ENCODE data around the gene CEP104.

Gene CEP104

DNA sequence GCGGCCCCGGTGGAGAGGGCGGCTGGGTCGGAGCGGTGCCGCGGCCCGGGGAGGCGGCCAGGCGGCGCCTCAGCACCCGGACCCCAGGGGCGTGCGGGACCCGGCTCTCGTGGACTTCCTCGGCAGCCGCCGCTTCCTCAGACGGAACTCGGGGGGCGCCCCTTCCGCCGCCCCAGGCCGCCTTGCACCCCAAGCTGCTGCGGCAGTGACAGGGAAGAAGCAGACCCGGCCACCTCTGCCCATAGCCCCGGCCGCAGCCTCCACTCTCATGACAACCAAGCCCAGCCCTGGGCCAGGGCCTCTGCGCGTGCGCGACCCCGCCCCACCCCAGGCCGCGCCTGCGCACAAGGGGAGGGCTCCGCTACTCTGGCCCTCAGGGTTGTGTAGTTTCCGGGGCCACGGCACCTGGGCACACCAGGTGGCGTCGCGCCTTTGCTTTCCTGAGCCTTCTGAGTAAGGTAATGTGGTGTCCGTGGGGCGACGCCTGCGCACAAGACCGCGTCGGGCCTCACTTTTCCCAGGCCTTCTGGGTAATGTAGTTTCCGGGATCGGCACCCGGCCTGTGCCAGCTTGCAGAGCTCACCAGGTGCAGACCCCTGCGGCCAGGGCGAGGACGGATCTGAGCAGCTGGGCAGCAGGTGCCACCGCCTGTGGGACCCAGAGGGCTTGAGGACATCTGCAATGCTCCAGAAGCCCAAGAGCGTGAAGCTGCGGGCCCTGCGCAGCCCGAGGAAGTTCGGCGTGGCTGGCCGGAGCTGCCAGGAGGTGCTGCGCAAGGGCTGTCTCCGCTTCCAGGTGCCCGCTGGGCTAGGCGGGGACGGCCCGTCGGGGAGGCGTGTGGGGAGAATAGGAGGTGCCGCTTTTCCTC lies at the start of gene CEP104, which contains the start of gene DFFB:
Gene CEP104 (minus strand): TSS at position 289 of the 868 bp plus-strand sequence. CDS start 4,804 bp downstream, outside the sequence.
Gene DFFB (plus strand): TSS at position 554 of the 868 bp plus-strand sequence. CDS start 128 bp downstream, at position 682.
- peak; percentile 89 for DNase-seq

DNA sequence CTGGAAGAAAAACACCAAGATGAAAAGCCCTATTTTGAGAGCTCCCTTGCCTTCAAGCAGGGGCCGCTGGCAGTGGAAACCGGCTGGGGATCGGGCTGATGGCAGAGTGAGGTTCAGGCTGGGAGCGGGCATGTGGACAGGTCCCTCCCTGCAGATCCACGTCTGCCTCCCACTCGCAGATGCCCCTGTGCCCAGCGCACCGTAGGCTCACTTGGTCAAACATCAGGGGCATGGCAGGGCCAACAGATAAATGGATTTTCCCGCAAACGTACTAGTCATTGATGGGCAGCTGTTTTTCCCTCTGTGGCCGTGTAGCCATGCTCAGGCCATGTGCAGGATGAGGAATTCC lies 49.6 kb upstream of the CEP104 start:
- DNase-seq: no peak

DNA sequence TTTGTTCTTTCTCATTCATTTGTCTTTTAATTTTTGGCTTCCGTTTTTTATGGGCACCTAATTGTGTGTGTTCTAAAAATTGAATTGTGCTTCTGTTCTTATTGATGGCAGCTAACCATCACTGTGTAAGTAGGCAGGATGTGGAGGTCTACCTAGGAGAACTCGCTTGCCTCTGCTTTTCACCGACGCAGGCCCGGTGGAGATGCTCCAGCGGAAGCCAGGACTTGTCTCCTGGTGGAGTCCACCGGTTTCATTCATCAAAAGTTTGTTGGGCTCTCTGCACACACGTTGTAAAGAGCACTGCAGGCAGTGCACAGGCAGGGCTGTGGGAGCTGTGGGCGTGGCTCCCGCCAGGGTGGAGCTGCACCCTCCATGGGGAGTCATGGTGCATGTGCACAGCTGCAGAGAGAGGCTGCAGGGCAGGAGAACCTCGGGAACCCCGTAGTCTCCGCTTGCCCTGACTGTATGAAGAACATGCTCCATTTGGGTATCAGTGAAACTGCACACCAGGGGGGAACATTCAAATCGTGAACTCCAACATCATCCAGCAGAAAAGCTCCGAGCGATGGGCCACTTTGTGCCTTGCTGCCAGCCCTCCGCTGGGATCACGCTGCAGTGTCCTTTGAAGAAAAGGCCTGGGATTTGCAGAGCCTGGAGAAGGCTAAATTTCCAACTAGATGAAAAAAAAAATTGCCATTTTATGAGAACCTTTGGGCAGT lies 49.1 kb upstream of the CEP104 start:
- no peak for DNase-seq

DNA sequence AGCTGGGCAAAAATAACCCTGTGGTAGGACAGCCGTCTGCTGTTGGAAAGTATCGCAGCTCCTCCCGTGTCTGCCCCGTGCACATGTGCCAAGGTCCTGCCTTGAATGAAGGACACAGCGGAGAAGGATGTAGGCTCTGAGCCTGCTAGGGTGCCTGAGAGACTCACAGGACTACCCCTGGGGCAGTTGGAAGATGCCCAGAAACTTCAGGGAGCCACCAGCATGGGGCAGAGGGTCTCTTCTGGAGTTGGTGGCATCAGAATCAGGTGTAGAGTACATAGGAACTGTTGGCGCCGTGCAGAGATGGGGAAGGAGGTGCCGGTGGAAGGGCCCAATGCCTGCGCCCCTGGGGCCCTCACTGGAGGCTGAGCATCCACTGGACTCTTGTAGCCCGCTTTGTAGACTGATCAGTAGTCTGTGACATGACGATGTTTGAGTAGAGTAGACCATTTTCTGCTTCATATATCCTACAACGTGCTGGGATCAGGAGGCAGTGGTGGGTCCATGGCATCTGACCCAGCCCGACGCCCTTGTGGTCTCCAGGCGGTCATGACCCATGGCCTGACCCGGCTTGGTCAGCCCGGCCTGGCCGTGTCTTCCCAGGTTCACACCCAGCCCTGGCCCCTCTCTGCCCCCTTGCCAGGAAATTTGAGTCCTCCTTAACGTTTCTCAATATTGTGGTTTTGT lies 48.4 kb upstream of the CEP104 start:
- DNase-seq: no peak

DNA sequence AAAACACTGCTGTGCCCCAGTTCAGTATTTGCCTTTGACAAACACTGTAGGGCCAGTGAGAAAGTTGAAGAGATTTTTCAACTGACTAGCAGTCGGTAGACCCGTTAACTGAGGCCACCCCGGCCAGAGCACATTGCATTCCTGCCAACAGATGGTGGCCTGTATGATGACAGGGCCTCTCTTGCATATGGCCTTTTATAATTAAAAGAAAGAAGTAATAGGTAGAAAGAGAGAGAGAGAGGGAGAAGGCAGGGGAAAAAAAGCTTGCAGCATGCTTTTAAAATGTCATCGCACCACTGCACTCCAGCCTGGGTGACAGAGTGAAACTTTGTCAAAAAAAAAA lies 47.8 kb upstream of the CEP104 start:
- no peak for DNase-seq

DNA sequence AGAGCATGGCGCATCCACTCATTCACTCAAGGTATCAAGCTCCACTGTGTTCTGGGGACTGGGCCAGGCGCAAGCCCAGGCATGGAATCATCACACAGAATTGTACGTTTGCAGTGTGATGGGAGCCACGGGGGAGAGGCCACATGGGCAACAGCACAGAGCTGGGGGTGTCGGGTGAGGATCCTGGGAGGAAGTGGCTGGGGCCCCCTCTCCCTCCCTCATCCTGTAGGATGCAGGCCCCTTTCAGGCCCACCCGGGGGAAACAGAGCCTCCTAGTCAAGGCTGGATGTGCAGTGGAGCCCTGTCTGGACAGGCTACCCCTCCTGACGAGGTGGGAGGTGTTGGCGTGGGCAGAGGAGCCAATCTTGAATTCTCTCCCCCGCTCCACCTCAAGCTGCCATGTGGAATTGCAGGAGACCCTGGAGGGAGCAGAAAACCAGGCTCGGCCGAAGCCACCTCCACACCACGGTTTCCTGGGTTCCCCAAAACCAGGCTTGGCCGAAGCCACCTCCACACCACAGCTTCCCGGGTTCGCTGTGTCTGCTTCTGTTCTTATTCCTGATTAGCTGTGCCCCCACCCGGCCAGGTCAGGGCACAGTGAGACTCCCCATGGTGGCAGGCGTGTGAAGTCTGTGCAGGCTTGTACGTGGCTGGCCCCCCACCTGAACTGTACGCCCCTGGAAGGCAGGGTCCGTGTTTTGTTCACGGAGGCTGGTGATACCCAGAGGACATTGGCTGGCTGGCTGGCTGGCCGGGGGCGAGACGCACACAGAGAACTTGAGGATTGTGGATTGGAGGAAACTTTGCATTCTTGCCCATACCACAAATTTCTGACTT lies 47.2 kb upstream of the CEP104 start:
- no peak for DNase-seq

DNA sequence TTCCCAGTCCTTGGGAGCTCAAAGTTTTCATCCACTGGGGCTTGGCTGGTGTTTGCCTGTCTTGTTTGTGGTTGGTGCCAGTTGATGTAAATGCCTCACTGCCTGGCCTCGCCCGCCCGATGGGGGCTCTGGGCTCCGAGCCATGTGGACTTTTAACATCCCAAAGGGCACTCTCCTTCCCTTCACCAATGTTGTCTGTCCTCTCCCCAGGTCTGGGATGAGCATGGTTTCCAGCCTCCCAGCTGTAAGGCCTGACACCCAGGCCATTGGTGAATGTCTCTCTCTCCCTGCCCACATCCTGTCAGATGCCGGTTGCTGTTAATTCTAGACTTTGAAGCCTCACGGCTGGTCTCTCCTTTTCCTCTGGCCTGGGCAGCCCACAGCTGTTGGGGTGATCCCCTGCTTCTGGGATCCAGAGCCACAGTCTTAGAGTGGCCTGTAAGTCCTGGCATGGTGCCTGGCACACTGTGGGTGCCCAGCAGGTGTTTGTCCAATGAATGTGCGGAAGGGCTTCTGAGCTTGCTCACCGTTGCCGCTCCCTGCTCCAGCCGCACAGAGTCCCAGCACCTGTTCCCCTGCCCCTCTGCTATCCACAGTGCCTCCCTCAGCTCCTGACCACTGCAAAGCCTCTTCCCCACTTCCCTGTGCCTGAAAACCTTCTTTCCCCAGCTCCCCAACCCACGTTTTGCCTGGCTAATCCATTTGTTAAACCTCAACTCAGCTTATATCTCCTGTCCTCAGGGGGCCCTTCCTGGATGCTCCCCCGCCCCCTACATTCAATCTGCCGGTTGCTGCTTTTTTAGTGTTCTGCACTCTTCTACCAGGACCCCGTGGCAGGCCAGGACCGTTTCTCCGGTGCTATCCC lies 46.4 kb upstream of the CEP104 start:
- no peak for DNase-seq

DNA sequence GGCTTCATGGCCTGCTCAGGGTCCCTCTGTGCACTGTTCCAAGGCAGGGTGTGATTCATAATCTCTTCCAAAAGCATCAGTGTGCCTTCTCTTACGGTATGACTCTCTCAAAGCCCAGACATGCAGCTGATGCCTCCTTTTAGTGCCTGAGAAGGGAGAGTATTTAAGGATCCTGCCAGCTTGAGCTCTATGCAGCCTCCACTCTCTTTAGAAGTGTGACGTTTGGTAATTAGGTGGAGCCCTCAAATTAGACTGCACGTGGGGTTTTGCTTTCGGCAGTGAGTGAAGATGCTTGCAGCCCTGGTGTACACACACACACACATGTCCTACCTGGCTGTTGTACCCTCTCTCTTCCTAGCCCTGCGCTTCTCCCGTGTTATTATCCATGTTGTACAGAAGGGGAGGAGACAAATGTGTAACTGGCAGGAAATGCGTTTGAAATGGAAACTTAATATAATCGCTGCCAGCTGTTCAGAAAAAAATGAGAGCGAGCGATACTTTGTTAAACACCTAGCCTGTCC lies 45.6 kb upstream of the CEP104 start:
- DNase-seq: no peak

DNA sequence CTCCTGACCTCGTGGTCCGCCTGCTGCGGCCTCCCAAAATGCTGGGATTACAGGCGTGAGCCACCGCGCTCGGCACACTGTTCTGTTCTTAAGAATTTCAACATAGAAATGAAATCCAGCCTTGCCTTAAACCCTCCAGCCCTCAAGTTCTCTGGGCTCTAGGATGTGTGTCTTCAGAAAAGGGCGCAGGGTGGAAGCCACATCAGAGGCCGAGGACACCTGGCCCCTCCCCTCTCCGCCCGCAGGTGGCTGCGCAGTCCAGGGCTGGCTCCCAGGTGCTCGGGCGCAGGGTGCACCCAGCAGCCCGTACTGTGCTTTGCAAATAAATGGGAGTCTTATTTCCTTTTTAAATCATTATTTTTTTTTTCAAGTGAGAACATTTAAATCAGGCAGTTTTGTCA lies 45.1 kb upstream of the CEP104 start:
- no peak for DNase-seq

DNA sequence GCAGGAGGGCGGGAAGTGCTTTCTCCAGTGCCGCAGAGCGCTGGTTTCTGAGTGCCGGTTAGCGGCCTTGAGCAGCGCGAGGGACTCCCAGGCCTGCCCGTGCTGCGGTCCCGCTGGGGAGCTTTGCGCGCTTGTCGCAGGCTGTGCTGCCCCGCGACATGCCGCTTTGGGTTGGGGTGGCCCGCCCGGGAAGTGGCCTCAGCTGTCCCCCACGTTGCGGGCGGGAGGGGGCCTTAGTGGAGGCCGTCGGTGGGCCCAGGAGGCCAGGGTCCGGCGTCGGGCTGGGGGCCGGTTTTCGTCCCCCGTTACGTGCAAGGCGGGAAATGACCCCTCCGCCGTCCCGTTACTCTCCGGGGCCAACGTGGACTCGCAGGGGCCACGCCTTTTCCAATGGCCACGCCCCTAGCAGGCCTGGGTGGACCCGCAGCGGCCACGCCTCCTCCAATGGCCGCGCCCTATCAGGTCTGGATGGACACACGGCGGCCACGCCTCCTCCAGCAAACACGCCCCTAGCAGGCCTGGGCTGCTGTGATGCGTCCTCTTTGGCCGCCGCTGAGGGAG lies 44.0 kb upstream of the CEP104 start:
- peak; percentile 7 for DNase-seq

DNA sequence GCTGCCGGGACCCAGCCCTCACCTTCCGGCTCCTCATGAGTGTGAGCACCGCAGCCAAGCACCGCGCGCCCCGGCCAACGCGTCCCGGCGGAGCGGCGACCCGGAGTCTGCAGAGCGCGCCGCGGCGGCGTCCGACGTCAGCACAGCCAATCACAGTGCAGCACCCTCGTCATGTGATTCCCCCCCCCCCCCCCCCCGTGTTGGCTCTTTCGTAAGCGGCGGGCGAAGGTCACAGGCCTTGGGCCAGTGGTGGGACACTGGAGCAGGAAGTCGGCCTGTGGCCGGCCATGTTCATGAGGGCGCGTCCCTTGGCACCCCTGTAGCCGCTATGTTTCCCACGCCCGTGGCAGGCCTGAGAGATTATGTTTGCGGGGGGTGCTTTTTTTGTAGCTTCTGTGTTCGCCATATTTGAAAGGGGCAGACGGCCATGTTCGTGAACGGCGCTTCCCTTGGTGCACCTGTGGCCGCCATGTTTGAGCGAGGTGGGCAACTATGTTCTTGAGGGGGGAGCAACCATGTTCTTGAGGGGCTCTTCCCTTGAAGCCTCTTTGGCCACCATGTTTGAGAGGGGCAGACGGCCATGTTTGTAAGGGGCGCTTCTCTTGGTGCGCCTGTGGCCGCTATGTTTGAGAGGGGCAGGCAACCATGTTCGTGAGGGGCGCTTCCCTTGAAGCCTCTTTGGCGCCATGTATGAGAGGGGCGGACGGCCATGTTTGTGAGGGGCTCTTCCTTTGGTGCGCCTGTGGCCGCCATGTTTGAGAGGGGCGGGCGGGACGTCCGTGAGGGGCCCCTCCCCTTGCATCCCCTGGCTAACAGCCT lies 43.3 kb upstream of the CEP104 start, which contains the start of gene C1orf174:
Gene C1orf174 (minus strand): TSS at position 123 of the 819 bp plus-strand sequence. CDS start 86 bp downstream, at position 37.
- peak; percentile 86 for DNase-seq

DNA sequence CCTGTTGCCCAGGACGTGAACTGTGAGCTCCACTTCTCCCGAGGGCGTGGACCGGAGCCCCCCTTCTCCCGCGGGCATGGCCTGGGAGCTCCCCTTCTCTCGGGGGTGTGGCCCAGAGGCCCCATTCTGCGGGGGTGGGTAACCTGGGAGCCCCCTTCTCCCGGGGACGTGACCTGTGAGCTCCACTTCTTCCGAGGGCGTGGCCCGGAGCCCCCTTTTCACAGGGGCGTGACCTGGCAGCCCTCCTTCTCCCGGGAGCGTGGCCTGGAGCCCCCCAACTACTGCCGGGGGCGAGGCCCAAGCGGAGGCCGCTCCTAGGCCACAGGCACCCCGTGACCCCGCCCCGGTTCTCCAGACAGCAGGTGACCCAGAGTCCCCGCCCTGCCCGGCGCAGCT lies 42.7 kb upstream of the CEP104 start:
- no peak for DNase-seq

DNA sequence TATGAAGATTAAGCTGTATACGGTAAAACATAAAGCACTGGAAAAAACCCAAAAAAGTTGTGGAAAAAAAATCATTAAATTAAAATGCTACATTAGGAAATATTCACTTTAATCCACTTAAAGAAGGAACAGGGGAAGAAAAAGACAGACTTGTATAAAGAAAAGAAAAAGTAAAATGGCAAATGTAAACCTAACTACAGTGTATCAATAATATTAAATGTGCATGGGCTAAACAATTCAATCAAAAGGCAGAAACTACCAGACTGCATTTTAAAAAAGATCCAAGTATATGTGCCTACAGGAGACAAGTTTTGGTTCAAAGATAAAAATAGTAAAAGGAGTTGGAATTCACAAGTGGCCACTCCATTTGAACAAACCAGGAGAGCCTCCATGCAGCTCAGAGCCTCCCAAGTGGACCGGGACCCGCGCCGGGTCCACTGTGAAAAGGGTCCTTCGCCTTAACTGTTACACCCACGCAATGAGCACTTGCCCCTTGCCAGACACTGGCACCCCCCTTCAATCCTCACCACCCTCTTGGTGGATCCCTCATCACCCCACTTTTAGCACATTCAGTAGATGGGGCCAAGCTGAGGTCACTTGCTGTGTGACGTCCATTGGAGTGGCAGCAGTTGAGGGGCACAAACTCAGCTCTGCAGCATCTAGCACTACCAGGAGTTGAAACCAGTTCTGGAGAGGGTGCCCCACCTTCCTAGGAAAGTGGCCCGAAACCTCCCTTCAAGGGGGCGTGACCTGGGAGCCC lies 42.2 kb upstream of the CEP104 start:
- no peak for DNase-seq

DNA sequence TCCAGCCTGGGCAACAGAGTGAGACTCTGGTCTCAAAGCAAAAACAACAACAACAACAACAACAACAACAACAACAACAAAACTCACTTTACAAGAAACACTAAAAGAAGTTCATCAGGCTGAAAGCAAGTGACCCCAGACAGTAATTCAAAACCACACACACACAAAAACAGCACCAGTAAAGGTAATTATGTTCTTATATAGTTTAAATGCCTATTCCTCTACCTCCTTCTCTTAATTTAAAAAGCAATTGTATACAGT lies 41.4 kb upstream of the CEP104 start:
- DNase-seq: no peak

DNA sequence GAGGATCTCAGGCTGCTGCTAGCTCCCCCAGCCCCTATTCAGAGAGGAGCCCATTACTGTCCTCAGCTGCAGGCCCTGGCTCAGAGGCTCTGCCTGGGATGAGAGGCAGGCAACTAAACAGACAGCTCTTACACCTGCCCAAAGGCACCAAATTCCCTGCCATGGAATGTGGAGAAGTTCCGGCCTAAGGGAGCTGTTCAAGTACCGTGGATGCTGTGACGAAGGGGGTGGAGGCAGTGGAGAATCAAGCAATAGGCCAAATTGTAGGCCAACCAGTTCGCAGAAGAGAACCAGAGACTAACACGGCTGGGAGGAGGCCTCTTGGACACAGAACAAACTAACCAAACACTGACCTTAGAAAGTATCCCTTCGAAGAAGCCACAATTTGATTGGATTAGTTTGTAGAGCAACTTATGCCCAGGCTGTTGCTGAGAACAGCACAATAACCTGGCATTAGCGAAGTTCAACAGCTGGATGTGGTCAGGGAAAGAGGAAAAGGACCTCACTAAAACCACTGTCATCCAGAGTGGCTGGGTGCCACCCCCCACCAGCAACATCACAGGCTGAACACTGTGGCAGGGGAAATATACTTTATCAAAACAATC lies 39.5 kb upstream of the CEP104 start:
- no peak for DNase-seq

DNA sequence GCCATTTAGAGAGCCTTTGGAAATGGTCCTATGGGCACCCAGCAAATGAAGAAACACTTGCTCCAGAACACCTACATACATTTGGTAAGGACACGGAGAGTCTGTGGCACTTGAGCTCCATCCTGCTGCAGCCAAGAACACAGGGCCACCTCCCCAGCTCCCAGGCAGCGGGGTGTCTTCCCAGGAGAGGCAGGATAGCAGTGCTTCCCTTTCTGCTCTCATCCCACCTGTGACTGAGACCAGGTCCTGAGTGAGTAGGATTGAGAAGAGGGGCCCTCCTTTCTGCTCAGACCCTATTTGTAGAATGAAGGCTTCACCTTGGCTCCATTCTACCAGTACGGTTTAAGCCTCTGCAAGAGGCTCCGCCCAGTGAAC lies 38.9 kb upstream of the CEP104 start:
- no peak for DNase-seq

DNA sequence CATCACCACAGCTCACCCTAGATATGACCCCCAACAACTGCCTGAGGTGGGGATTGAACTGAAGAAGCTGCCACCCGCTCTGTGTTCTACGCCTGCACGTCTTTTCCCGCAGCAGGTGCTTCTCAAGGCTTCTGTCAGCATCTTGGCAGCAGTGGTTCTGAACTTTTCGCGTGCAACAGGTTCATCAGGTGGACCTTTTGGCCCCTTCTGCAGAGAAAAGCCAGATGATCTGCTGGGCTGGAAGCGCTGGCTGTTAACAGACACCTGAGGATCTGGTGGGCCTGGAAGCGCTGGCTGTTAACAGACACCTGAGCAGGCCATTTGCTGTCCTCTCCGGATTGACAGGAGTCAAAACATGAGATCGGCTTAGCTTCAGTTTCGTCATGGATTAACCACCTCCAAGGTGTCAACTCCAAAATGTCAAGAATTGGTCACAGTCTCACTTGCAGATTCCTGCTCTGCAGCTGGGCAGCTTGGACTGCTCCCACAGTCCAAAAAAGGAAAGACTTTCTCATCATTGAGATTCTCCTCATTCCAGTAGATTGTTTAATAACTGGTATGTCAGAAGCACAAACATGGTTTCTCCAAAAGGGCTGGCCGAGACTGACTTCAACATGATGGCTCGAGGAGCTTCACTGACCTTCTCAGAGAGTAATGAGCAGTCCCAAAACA lies 38.4 kb upstream of the CEP104 start:
- DNase-seq: no peak

DNA sequence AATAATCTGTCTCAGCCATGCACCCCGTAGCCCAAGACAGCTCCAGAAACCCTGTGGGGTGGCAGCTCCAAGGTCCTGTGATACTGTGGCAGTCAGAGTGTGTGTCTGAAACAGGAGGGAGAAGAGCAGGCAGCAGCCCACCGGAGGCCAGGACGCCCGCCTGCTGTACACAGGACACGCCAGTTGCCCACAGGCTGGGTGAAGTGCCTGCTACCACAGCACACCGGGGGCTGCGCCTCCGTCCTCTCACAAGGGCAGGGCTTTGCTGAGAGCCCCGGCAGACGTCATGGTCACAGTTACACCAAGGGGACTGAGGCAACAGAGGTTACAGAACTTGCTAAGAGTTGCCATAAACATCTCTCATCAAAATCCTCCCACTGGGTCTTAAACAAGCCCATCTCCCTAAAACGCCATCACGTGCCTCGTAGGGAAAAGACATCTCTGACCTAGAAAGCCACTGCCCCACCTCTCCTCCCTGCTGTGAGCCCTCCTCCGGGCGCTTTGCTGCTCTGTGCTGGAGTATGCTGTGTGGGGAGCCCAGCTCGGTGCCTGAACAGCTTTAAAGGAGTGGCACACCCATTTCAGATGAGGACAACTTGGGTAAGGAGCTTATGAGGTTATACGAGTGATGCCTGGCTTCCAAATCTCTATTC lies 37.7 kb upstream of the CEP104 start:
- DNase-seq: no peak
